ENCODE data around the gene PAPOLB. TPM values are rescaled to one million over a fixed set of nuclear protein-coding genes. Genes with fewer than 3 reads are reported as not detected.

The PAPOLB gene
- total RNA-seq, 1 experiment from 2014 or later: not detected

- POLR2A ChIA-PET (ENCODE audit: unreplicated experiment): no interaction called here
- no peaks in the 10 kb centered on the region for H3K36me3 ChIP-seq (ENCODE audit: low read depth)
- CTCF ChIA-PET: interaction anchor here (0.6 kb wide), 2 partner anchors 10 to 87 kb away, joined by 3 to 4 read pairs; no protein-coding TSS in a partner anchor
- BruUV-seq (replicated peaks): no TSS peak
- peaks cover 2% of the 10 kb centered on the region; the same call in 1 of the 2 replicates for H4K20me1 ChIP-seq (ENCODE audit: insufficient read depth)
- H3K9me3 ChIP-seq (ENCODE audit: insufficient read depth, low read depth): no peaks in the 10 kb centered on the region
- no peak overlapping the region for H3K27ac ChIP-seq
- intact Hi-C loops (cut with micrococcal nuclease; ENCODE audit: unreplicated experiment): no loop called here
- H3K4me3 ChIP-seq: no peak overlapping the region
- no peak overlapping the region for H3K4me2 ChIP-seq
- no peak for DNase-seq
- H2AFZ ChIP-seq: no peak overlapping the region
- H3F3A ChIP-seq (ENCODE audit: insufficient read depth, low read depth): peaks cover 8% of the 10 kb centered on the region; the same call in 1 of the 2 replicates
- TF ChIP-seq EZH2 (IDR thresholded peaks at IDR 0.05; ENCODE audit: low read depth) (no peak), CTCF (conservative IDR thresholded peaks at IDR 0.05) (no peak)
- no peaks in the 10 kb centered on the region for H3K9me2 ChIP-seq (ENCODE audit: insufficient read depth)
- 0 out of 2 replicates have a peak, but pooled peaks cover 7% of the 10 kb centered on the region for H3K4me1 ChIP-seq (replicated peaks; ENCODE audit: insufficient read depth)
- no peaks in the 10 kb centered on the region for H3K79me2 ChIP-seq (ENCODE audit: low read depth)
- H3K27me3 ChIP-seq (ENCODE audit: insufficient read depth, low read depth): peaks cover 42% of the 10 kb centered on the region
Observed at GRCh38 chr7:4834601-4835397, 27.0 kb downstream of the PAPOLB start.

DNA sequence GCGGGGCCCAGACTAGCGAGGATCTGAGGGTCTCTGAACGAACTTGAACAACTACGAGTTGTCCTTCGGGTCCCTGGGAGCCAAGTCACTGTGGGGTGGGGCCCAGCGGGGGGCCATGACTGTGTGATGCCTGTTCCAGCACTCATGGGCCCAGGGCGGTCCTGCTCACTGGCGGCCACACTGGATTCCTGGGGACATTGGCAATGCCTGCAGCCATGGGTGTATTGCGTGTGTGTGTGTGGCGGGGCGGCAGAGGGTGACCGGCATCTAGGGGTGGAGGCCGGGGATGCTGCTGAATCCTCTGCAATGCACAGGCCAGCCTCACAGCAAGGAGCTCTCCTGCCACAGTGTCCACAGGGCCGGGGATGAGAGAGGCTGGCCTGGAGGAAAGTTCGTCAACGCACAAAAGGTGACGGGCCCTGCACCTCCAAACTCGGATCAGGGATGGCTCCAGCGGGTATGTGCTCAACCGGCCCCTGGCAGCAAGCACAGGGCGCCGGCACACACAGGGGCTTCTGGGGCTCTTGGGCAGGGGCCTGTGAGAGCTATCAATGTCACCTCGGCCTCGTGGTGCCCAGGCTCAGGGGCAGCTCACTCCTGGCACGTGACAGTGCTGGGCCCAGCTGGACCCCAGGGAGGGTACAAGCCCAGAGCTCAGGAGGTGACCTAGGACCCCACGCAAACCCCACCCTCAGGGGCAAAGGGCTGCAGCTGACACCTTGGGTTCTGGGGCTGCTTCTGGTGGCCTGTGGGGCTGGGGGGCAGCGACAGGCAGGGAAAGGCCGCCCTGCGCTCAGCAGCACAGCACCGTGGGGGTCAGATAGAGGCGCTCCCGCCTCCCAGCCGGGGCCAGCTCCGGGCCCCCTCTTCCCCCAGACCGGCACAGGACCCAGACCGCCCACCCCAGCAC lies 27.9 kb downstream of the PAPOLB start:
- Histone ChIP-seq H3K27me3 (ENCODE audit: insufficient read depth, low read depth) (peaks cover 46% of the 10 kb centered on the region), H3K4me3 (no peak overlapping the region), H3K9me2 (ENCODE audit: insufficient read depth) (no peaks in the 10 kb centered on the region), H3K36me3 (ENCODE audit: low read depth) (no peaks in the 10 kb centered on the region), H2AFZ (no peak overlapping the region), H3K79me2 (ENCODE audit: low read depth) (no peaks in the 10 kb centered on the region), H3K27ac (no peak overlapping the region), H3K4me2 (no peak overlapping the region), H4K20me1 (ENCODE audit: insufficient read depth) (peaks cover 2% of the 10 kb centered on the region; the same call in 1 of the 2 replicates), H3K9me3 (ENCODE audit: insufficient read depth, low read depth) (no peaks in the 10 kb centered on the region), H3K4me1 (replicated peaks; ENCODE audit: insufficient read depth) (0 out of 2 replicates have a peak, but pooled peaks cover 7% of the 10 kb centered on the region), H3F3A (ENCODE audit: insufficient read depth, low read depth) (peaks cover 8% of the 10 kb centered on the region; the same call in 1 of the 2 replicates)
- CTCF ChIA-PET: no interaction called here
- intact Hi-C loops (cut with micrococcal nuclease; ENCODE audit: unreplicated experiment): no loop called here
- DNase-seq: no peak
- BruUV-seq (replicated peaks): no TSS peak
- TF ChIP-seq CTCF (conservative IDR thresholded peaks at IDR 0.05) (no peak), EZH2 (IDR thresholded peaks at IDR 0.05; ENCODE audit: low read depth) (no peak)
- POLR2A ChIA-PET (ENCODE audit: unreplicated experiment): no interaction called here

GRCh38 chr7:4833176-4833575 lies 28.7 kb downstream of the PAPOLB start:
- POLR2A ChIA-PET (ENCODE audit: unreplicated experiment): interaction anchor here (0.6 kb wide), 1 partner anchor 700 kb away, joined by 3 read pairs; no protein-coding TSS in a partner anchor
- CTCF ChIA-PET: no interaction called here
- BruUV-seq (replicated peaks): no TSS peak
- H3K4me3 ChIP-seq: no peak overlapping the region
- 0 out of 2 replicates have a peak, but pooled peaks cover 7% of the 10 kb centered on the region for H3K4me1 ChIP-seq (replicated peaks; ENCODE audit: insufficient read depth)
- TF ChIP-seq CTCF (conservative IDR thresholded peaks at IDR 0.05) (no peak), EZH2 (IDR thresholded peaks at IDR 0.05; ENCODE audit: low read depth) (no peak)
- no peaks in the 10 kb centered on the region for H4K20me1 ChIP-seq (ENCODE audit: insufficient read depth)
- H3K27ac ChIP-seq: no peak overlapping the region
- intact Hi-C loops (cut with micrococcal nuclease; ENCODE audit: unreplicated experiment): no loop called here
- no peak overlapping the region for H2AFZ ChIP-seq
- H3K36me3 ChIP-seq (ENCODE audit: low read depth): no peaks in the 10 kb centered on the region
- no peaks in the 10 kb centered on the region for H3K9me3 ChIP-seq (ENCODE audit: insufficient read depth, low read depth)
- peaks cover 8% of the 10 kb centered on the region; the same call in 1 of the 2 replicates for H3F3A ChIP-seq (ENCODE audit: insufficient read depth, low read depth)
- DNase-seq: no peak
- H3K4me2 ChIP-seq: no peak overlapping the region
- H3K27me3 ChIP-seq (ENCODE audit: insufficient read depth, low read depth): peaks cover 54% of the 10 kb centered on the region
- H3K9me2 ChIP-seq (ENCODE audit: insufficient read depth): no peaks in the 10 kb centered on the region
- H3K79me2 ChIP-seq (ENCODE audit: low read depth): no peaks in the 10 kb centered on the region

Data from PC-9 (cell line).